SK-N-SH (cell line): ENCODE data around the gene ELOVL6.

Source experiments
- CTCF ChIP-seq: fragments of 200-600 bp; sonication (generic); IDR thresholded peaks from 2 replicates; pipeline ENCODE4 v1.6.1; 2017; ENCODE audit warnings: antibody characterized with exemption, mild to moderate bottlenecking, moderate library complexity
- JUND ChIP-seq: IDR thresholded peaks from 2 replicates; pipeline ENCODE4 v1.4.0; 2012
- MAX ChIP-seq: IDR thresholded peaks from 2 replicates; pipeline ENCODE4 v1.4.0; 2012; ENCODE audit warnings: low read depth

- TF ChIP-seq MAX (no peak), CTCF (no peak), JUND (no peak)
Measured at GRCh38 chr4:110135523-110135922, 62.9 kb downstream of the ELOVL6 start.
